ENCODE data around the gene MSRB3. TPM values are rescaled to one million over a fixed set of nuclear protein-coding genes. Genes with fewer than 3 reads are reported as not detected.
"Not testable (repeated sequence)": the region's sequence is repeated elsewhere in the genome, so short reads cannot be mapped to it uniquely, and the experiment has no call there.

MSRB3 gene
- total RNA-seq, 2 donors from 2014 or later = 146 to 151 TPM

DNA sequence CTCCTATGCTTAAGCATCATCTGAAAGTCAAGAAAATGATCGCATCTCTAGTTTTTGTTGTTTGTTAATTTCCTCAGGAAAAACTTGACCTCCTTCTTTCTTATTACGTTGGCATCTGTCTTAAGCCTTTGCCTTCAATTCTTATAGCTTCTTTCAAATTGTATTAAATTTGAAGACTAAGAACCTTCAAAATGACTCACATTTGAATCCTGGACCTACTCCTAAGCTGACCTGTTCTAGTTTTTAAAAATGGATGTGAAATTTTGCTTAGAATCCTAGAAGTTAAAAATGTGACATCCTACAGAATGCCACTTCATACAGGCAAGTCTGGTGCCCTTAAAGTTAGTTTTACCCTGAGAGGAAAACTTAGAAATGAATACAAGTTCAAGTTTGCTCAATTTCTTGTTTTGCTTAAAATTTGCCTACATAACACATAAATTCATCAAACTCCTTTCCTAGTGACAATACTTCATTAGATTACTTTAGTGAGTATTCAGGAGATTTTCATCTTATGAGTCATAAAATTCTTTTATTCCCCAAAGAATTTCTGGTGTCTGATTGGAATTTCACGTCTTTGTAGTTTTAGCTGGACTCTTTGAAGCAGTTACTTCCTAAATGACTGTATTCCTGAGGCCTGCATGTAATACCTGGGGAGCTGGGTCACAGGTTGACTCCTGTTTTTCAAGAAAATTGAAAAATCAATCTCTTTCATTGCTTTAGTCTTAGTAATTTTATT, 152.3 kb downstream of the MSRB3 start:
- DNase-seq = no peak
- intact Hi-C loops (cut with DNase I) = no loop called here

DNA sequence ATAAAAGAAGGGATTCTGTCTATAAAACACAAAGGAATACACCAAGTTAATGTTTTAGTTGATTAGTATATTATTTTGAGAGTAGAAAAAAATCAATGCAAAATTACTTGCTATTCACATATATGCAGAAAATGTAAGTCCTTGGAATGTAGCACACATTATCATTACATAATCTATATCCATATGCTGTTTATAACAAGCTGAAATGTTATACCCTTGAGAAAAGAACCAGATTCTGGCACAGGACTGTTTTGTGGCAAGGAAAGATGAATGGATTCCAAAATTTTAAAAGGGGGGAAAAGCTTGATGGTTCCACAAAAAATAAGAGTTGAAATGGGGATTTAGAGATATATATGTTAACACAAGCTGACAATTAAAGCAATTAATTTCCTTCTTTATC, 153.6 kb downstream of the MSRB3 start:
- no peak for DNase-seq
- ATAC-seq = no peak
- intact Hi-C loops (cut with DNase I) = no loop called here

More for the DNA sequence above, 152.3 kb downstream of the MSRB3 start:
- no peak for ATAC-seq

DNA sequence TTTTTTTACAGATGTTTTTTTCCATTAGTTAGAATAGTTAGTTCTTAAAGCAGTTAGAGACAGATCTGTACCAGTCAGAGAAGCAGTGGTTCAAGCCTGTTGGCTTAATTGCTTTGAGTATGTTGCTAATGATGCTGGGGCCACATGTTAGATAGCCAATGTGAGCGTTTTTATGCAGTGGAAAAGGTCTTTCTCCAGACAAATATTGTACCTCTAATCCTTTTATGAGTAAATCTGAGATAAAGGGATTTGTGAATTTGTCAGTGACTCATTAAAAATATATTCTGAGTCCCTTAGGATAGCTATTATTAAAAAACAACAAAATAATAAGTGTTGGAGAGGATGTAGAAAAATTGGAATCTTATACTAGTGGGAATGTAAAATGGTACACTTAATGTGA, 154.2 kb downstream of the MSRB3 start:
- ATAC-seq = no peak
- no peak for DNase-seq
- intact Hi-C loops (cut with DNase I) = no loop called here

DNA sequence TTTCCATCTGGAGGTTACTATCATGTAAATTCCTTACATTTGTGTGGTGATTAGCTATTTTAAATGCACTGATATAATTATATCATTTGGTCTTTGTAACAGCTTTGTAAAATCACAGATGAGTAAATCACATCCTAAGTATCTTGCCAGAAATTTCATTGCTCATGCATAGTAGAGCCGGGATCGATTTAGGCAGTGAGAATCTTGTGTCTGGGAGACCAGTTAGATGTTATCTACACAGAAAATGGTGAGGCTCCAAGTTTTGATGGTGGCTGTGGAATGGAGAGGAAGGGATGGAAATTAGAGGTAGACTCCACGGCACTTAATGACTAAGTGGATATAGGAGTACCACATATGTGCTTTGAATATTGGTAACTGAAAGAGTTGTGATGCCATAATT, 156.3 kb downstream of the MSRB3 start:
- intact Hi-C loops (cut with DNase I) = no loop called here
- no peak for DNase-seq
- no peak for ATAC-seq

- intact Hi-C loops (cut with DNase I) = no loop called here
- ATAC-seq = no peak
- DNase-seq = no peak
Measured at GRCh38 chr12:65443038-65443437, 164.6 kb downstream of the MSRB3 start.

- DNase-seq (no peak), ATAC-seq (no peak)
- intact Hi-C loops (cut with DNase I) = no loop called here
Measured at GRCh38 chr12:65444996-65445395, 166.5 kb downstream of the MSRB3 start.

GRCh38 chr12:65446901-65447300, 168.4 kb downstream of the MSRB3 start:
- intact Hi-C loops (cut with DNase I) = no loop called here
- ATAC-seq (no peak), DNase-seq (no peak)

DNA sequence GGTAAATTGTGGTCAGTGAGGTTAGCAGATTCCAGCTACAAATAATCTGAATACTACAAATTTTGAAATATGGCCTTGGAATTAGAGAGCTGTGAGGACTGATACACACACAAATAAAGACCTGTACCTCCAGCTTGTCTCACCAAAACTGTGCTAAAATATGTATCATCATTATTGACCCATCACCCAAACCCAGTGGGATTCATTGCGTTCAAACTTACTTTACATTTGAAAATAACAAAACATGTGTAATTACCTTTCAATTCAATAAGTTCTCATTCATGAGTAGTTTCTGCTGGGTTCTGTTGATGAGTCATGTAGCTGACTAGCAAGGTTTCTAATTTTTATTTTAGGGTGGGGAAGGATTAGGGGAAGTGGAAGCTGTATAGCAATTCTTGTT, 170.9 kb downstream of the MSRB3 start:
- peak in 1 of 2 donors; percentile 39 for ATAC-seq
- no peak for DNase-seq
- intact Hi-C loops (cut with DNase I) = no loop called here

GRCh38 chr12:65450625-65451024, 172.1 kb downstream of the MSRB3 start:
- intact Hi-C loops (cut with DNase I) = no loop called here
- DNase-seq (no peak), ATAC-seq (no peak)

DNA sequence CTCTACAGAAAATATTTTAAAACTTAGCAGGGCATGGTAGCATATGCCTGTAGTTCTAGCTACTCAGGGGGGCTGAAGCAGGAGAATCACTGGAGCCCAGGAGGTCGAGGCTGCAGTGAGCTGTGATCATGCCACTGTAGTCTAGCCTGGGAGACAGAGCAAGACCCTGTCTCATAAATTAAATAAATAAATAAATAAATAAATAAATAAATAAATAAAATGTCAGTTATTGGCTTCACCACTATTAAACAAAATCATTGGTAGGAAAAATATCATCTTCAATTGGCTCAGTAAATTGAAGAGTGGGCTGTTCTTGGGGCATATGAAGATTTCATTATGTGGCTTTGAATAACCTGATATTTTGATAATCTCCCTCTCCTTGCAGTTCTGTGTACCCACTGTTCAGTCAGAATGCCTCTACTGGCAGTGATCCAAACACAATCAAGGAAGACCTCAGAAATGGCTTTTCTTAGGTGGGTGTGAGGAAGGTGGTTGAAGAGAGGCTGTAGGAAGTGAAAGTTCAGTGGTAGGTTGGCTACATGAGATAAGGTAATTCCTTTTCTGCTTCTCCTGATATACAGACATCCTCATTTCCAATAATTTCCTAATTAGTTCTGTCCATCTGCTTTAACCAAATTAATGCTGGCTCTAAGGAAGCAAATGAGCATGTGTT, 175.8 kb downstream of the MSRB3 start:
- intact Hi-C loops (cut with DNase I) = no loop called here
- DNase-seq = no peak
- no peak for ATAC-seq

- ATAC-seq; DNase-seq; intact Hi-C loops (cut with DNase I): not testable (repeated sequence)
Measured at GRCh38 chr12:65457341-65457740, 178.9 kb downstream of the MSRB3 start.

- ATAC-seq (no peak), DNase-seq (no peak)
- intact Hi-C loops (cut with DNase I) = no loop called here
Measured at GRCh38 chr12:65458718-65459117, 180.2 kb downstream of the MSRB3 start.

- DNase-seq (no peak), ATAC-seq (no peak)
- intact Hi-C loops (cut with DNase I) = no loop called here
Measured at GRCh38 chr12:65459545-65459944, 181.1 kb downstream of the MSRB3 start.

GRCh38 chr12:65460063-65460462, 181.6 kb downstream of the MSRB3 start:
- no peak for ATAC-seq
- no peak for DNase-seq
- intact Hi-C loops (cut with DNase I) = no loop called here

GRCh38 chr12:65461017-65461416, 182.5 kb downstream of the MSRB3 start:
- ATAC-seq = no peak
- DNase-seq = no peak
- intact Hi-C loops (cut with DNase I) = no loop called here

DNA sequence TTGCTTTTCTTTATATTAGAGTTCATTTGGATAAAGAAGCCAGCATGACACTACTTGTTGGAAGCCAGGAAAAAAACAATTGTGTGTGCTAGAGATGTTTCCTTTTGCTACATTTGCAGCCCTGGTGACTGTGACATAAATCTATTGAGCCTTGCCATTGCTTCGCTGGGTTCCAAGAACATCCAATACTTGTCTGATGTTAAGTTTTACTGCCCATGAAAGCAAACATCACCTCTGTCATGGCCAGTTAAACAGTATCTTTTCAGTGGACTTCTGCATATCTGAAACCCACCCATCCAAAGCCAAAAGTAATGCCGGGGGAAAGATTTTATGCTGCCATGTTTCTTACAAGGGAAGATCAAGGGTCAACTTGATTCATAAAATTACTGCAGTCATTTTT, 184.0 kb downstream of the MSRB3 start:
- DNase-seq = no peak
- intact Hi-C loops (cut with DNase I) = no loop called here

DNA sequence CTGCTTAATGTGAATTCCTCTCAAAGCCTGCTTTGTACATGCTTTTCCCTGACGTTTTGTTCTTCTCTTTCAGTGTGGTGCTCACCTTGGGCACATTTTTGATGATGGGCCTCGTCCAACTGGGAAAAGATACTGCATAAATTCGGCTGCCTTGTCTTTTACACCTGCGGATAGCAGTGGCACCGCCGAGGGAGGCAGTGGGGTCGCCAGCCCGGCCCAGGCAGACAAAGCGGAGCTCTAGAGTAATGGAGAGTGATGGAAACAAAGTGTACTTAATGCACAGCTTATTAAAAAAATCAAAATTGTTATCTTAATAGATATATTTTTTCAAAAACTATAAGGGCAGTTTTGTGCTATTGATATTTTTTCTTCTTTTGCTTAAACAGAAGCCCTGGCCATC, 184.6 kb downstream of the MSRB3 start:
- ATAC-seq = no peak
- intact Hi-C loops (cut with DNase I) = no loop called here
- no peak for DNase-seq

More for the DNA sequence above, 184.0 kb downstream of the MSRB3 start:
- ATAC-seq = no peak

GRCh38 chr12:65463611-65464010, 185.1 kb downstream of the MSRB3 start:
- ATAC-seq (no peak), DNase-seq (no peak)
- intact Hi-C loops (cut with DNase I) = no loop called here

DNA sequence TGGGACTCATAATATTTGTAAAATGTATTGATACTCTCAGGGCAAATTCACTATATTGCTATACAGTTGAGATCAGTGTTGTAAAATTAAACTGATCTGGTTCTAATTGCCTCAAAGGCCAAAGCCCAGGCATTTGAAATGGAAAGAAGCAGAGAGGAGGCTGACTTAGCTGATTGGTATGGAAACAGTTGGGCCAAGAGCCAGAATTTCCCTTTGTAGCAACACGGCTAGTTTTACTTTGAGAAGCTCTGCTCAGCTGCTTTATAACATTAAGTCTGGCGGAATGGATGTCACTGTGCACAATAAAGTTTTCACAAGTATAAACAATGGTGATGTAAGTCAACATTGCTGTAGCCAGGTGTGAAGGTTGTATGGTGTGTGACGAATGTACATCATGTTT, 186.4 kb downstream of the MSRB3 start:
- ATAC-seq (peak in 1 of 2 donors; percentile 17), DNase-seq (no peak)
- intact Hi-C loops (cut with DNase I) = no loop called here

DNA sequence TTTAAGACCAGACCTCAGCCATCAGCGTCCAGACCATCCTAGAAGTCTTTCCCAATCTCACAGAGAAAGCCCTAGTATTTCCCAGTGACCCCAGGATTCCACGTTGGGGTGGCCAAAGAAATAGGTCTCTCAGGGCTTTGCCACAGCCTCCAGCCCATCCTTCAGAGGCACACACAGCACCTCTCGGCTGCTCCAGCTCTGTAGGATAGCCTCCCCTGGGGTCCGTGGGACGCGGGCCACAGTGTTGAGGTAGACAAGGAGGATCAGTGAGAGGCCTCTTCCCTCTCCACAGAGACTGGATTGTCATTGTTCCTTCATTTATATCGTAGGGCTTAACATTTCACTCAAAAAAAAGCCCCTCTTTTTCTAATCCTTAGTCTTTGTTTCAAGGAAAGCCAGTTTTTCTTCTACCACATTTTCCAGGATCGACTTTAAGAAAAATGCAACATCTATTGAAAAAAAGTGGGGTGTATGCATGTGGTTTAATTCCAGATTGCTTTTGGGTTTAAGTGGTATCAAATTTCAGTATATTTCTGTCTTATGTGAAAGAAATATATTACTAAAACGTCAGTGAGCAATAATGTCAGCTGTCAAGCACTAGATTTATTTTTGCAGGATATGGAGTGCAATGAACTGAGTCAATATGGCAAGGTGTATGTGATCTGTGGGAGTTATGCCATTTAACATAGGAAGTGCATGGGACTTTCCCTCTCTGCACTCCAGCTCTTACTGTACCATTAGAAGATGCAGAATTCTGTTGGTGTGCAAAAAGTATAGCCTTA, 187.5 kb downstream of the MSRB3 start:
- intact Hi-C loops (cut with DNase I) = no loop called here
- no peak for ATAC-seq
- no peak for DNase-seq

All from left cardiac atrium (tissue), 4 donors.